Body of pancreas (tissue), 4 donors: Measurements from ENCODE around the gene APBA2.

Experiments used
- CTCF ChIP-seq, 7 experiments: fragments of 450-650 bp in 4 of 7; fragments of 200-600 bp in 3 of 7; sonication (generic) in 3 of 7; IDR thresholded peaks; one replicate each; pipeline ENCODE4 v1.5.1; 2016 to 2019; ENCODE audit warnings: antibody characterized with exemption in 7 of 7
- POLR2A ChIP-seq, 3 donors: fragments of 450-650 bp; IDR thresholded peaks; one replicate each; pipeline ENCODE4 v1.6.1; 2016; ENCODE audit warnings: antibody characterized with exemption in 3 of 3, mild to moderate bottlenecking in 2 of 3

- TF ChIP-seq CTCF (IDR thresholded peaks at IDR 0.05) (no peak), POLR2A (IDR thresholded peaks at IDR 0.05) (no peak)
These were observed 30.2 kb downstream of the APBA2 start for GRCh38 chr15:28915935-28916334.
